ENCODE data around the gene GASK1A. TPM values are rescaled to one million over a fixed set of nuclear protein-coding genes. Genes with fewer than 3 reads are reported as not detected.

Gene GASK1A
- total RNA-seq, 2 experiments from 2014 or later = not detected

DNA sequence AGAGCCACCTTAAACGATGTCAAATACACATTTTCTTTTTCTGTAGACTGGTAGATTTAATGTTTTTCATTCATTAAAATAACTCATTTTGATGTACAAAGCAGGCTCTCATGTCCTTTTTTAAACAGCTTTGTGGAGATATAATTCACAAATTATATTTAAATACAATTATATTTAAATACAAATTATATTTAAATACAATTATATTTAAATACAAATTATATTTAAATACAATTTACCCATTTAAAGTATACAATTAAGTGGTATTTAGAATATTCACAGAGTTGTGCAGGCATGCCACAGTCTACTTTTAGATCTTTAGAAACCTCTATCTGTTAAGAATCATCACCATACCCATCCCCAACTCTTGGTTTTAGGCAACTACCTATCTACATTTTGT is 36.4 kb upstream of the GASK1A start:
- H2AFZ ChIP-seq (ENCODE audit: low read length) = no peak overlapping the region
- POLR2A ChIA-PET = interaction anchor here (1.0 kb wide), 1 partner anchor 19 kb away, joined by 3 read pairs; no protein-coding TSS in a partner anchor
- CTCF ChIA-PET (ENCODE audit: unreplicated experiment) = no interaction called here
- H4K20me1 ChIP-seq (ENCODE audit: insufficient read depth, low read length) = no peaks in the 10 kb centered on the region
- TF ChIP-seq, protein P1, sequence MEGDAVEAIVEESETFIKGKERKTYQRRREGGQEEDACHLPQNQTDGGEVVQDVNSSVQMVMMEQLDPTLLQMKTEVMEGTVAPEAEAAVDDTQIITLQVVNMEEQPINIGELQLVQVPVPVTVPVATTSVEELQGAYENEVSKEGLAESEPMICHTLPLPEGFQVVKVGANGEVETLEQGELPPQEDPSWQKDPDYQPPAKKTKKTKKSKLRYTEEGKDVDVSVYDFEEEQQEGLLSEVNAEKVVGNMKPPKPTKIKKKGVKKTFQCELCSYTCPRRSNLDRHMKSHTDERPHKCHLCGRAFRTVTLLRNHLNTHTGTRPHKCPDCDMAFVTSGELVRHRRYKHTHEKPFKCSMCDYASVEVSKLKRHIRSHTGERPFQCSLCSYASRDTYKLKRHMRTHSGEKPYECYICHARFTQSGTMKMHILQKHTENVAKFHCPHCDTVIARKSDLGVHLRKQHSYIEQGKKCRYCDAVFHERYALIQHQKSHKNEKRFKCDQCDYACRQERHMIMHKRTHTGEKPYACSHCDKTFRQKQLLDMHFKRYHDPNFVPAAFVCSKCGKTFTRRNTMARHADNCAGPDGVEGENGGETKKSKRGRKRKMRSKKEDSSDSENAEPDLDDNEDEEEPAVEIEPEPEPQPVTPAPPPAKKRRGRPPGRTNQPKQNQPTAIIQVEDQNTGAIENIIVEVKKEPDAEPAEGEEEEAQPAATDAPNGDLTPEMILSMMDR (conservative IDR thresholded peaks at IDR 0.05; ENCODE audit: low read length) = no peak
- no peak for TF ChIP-seq EZH2phosphoT487 (IDR thresholded peaks at IDR 0.05; ENCODE audit: borderline replicate concordance, low read depth, low read length)
- H3K79me2 ChIP-seq (ENCODE audit: insufficient read depth, low read depth, low read length) = no peaks in the 10 kb centered on the region
- DNase-seq (ENCODE audit: low spot score) = no peak
- H3K36me3 ChIP-seq (ENCODE audit: insufficient read depth, low read length) = no peaks in the 10 kb centered on the region
- no peak overlapping the region for H3K4me2 ChIP-seq (ENCODE audit: low read length)
- BruUV-seq (replicated peaks) = no TSS peak
- H3K4me1 ChIP-seq (ENCODE audit: insufficient read depth, low read length, poor library complexity, severe bottlenecking) = no peaks in the 10 kb centered on the region
- H3K4me3 ChIP-seq (ENCODE audit: low read depth, low read length, poor library complexity, severe bottlenecking) = no peak overlapping the region
- intact Hi-C loops (cut with micrococcal nuclease; ENCODE audit: unreplicated experiment) = no loop called here
- H3K9me3 ChIP-seq (ENCODE audit: low read length) = no peaks in the 10 kb centered on the region
- no peak overlapping the region for H3K27ac ChIP-seq (ENCODE audit: low read depth, low read length, poor library complexity, severe bottlenecking)
- H3K9me2 ChIP-seq (ENCODE audit: insufficient read depth, low read length) = no peaks in the 10 kb centered on the region

DNA sequence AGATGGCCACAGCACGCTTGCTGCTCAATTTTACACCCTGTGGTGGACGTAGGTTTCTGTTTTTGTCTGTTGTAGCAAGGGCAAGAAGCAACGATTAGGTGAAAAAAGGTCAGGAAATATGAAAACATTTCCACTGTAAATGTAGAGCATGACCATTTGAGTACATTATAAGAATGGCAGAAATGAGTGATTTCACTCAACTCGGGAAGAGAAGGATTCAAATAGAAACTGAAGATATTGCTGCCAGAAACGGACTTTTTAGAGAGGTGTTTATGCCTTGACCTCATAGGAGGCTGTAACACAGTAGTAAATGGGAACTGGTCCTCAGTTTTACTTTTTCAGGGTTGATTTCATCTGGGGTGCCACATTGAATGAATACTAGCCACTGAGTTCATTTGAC is 33.1 kb upstream of the GASK1A start:
- no peaks in the 10 kb centered on the region for H4K20me1 ChIP-seq (ENCODE audit: insufficient read depth, low read length)
- H2AFZ ChIP-seq (ENCODE audit: low read length) = no peak overlapping the region
- no peak overlapping the region for H3K4me3 ChIP-seq (ENCODE audit: low read depth, low read length, poor library complexity, severe bottlenecking)
- no peaks in the 10 kb centered on the region for H3K79me2 ChIP-seq (ENCODE audit: insufficient read depth, low read depth, low read length)
- no TSS peak for BruUV-seq (replicated peaks)
- H3K9me3 ChIP-seq (ENCODE audit: low read length) = no peaks in the 10 kb centered on the region
- ChIA-PET CTCF (ENCODE audit: unreplicated experiment) (no interaction called here), POLR2A (interaction anchor here (0.6 to 1.0 kb wide), 2 partner anchors 47 to 434 kb away, joined by 3 read pairs; no protein-coding TSS in a partner anchor)
- no peaks in the 10 kb centered on the region for H3K36me3 ChIP-seq (ENCODE audit: insufficient read depth, low read length)
- no peaks in the 10 kb centered on the region for H3K4me1 ChIP-seq (ENCODE audit: insufficient read depth, low read length, poor library complexity, severe bottlenecking)
- TF ChIP-seq, protein P1 (conservative IDR thresholded peaks at IDR 0.05; ENCODE audit: low read length) = no peak
- no peak for TF ChIP-seq EZH2phosphoT487 (IDR thresholded peaks at IDR 0.05; ENCODE audit: borderline replicate concordance, low read depth, low read length)
- no peak for DNase-seq (ENCODE audit: low spot score)
- intact Hi-C loops (cut with micrococcal nuclease; ENCODE audit: unreplicated experiment) = no loop called here
- no peak overlapping the region for H3K4me2 ChIP-seq (ENCODE audit: low read length)
- H3K27ac ChIP-seq (ENCODE audit: low read depth, low read length, poor library complexity, severe bottlenecking) = no peak overlapping the region
- H3K9me2 ChIP-seq (ENCODE audit: insufficient read depth, low read length) = no peaks in the 10 kb centered on the region

DNA sequence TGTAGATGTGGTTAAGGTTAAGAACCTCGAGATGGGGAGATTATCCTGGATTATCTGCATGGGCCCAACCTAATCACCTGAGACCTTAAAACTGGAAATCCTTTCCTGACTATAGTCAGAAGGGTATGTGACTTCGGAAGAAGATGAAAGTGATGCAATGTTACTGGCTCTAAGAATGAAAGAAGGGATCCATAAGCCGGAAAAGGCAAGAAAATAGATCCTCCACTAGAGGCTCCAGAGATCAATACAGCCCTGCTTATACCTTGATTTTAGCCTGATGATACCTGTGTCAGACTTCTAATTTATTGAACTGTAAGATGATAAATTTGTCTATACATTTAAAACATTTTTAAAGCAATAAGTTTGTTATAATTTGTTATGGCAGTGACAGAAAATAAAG is 21.5 kb upstream of the GASK1A start:
- DNase-seq (ENCODE audit: low spot score) = no peak
- Histone ChIP-seq H3K4me3 (ENCODE audit: low read depth, low read length, poor library complexity, severe bottlenecking) (no peak overlapping the region), H3K4me1 (ENCODE audit: insufficient read depth, low read length, poor library complexity, severe bottlenecking) (no peaks in the 10 kb centered on the region), H4K20me1 (ENCODE audit: insufficient read depth, low read length) (no peaks in the 10 kb centered on the region), H3K27ac (ENCODE audit: low read depth, low read length, poor library complexity, severe bottlenecking) (no peak overlapping the region), H3K9me3 (ENCODE audit: low read length) (no peaks in the 10 kb centered on the region), H3K4me2 (ENCODE audit: low read length) (no peak overlapping the region), H2AFZ (ENCODE audit: low read length) (no peak overlapping the region), H3K36me3 (ENCODE audit: insufficient read depth, low read length) (no peaks in the 10 kb centered on the region), H3K9me2 (ENCODE audit: insufficient read depth, low read length) (no peaks in the 10 kb centered on the region), H3K79me2 (ENCODE audit: insufficient read depth, low read depth, low read length) (no peaks in the 10 kb centered on the region)
- intact Hi-C loops (cut with micrococcal nuclease; ENCODE audit: unreplicated experiment) = no loop called here
- ChIA-PET POLR2A (interaction anchor here (0.5 kb wide), 1 partner anchor 1613 kb away, joined by 3 read pairs; no protein-coding TSS in a partner anchor), CTCF (ENCODE audit: unreplicated experiment) (no interaction called here)
- BruUV-seq (replicated peaks) = no TSS peak
- TF ChIP-seq, protein P1 (conservative IDR thresholded peaks at IDR 0.05; ENCODE audit: low read length) = no peak; the same call in 1 of the 2 replicates
- TF ChIP-seq EZH2phosphoT487 (IDR thresholded peaks at IDR 0.05; ENCODE audit: borderline replicate concordance, low read depth, low read length) = no peak

Measured in OCI-LY7 (cell line).